Stomach (tissue), 4 donors: ENCODE measurements around the gene PXMP4.

ENCODE experiments used
- EP300 ChIP-seq: sonication (generic); formaldehyde crosslinking; IDR thresholded peaks from one replicate; pipeline ENCODE4 v1.6.1; 2017; ENCODE audit warnings: antibody characterized with exemption
- POLR2A ChIP-seq, 4 donors: fragments of 450-650 bp; IDR thresholded peaks; one replicate each; pipeline ENCODE4 v1.6.1; 2016; ENCODE audit warnings: antibody characterized with exemption in 4 of 4, control low read depth in 2 of 4, mild to moderate bottlenecking in 1 of 4, moderate library complexity in 1 of 4
- POLR2AphosphoS5 ChIP-seq, 3 donors: sonication (generic); formaldehyde crosslinking; IDR thresholded peaks; one replicate each; pipeline ENCODE4 v1.6.1; 2016; ENCODE audit warnings: antibody characterized with exemption in 3 of 3
- TF ChIP-seq, protein P1 (sequence below), 7 experiments: fragments of 450-650 bp in 4 of 7; fragments of 200-600 bp in 3 of 7; sonication (generic) in 3 of 7; IDR thresholded peaks; one replicate each; pipeline ENCODE4 v1.5.1; 2016 to 2019; ENCODE audit warnings: antibody characterized with exemption in 7 of 7, control low read depth in 2 of 7, mild to moderate bottlenecking in 1 of 7

DNA sequence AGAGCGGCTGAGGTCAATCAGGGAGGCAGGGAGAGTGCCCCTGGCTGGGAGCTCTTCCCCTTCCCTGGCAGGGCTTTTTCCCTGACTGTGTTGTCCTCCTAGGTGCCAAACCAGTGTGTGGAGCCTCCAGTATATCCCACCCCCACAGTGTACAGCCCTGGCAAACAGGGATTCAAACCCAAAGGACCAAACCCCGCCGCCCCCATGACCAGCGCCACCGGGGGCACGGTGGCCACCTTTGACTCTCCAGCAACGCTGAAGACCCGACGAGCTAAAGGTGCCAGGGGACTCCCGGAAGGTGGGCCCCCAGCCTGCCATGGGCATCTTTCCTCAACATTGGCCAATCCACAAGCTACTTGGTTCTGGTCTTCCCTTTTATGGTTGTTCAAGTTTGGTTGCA is 36.9 kb upstream of the PXMP4 start:
- TF ChIP-seq, protein P1, sequence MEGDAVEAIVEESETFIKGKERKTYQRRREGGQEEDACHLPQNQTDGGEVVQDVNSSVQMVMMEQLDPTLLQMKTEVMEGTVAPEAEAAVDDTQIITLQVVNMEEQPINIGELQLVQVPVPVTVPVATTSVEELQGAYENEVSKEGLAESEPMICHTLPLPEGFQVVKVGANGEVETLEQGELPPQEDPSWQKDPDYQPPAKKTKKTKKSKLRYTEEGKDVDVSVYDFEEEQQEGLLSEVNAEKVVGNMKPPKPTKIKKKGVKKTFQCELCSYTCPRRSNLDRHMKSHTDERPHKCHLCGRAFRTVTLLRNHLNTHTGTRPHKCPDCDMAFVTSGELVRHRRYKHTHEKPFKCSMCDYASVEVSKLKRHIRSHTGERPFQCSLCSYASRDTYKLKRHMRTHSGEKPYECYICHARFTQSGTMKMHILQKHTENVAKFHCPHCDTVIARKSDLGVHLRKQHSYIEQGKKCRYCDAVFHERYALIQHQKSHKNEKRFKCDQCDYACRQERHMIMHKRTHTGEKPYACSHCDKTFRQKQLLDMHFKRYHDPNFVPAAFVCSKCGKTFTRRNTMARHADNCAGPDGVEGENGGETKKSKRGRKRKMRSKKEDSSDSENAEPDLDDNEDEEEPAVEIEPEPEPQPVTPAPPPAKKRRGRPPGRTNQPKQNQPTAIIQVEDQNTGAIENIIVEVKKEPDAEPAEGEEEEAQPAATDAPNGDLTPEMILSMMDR (IDR thresholded peaks at IDR 0.05), result no peak
- TF ChIP-seq POLR2AphosphoS5 (IDR thresholded peaks at IDR 0.05) (no peak), POLR2A (IDR thresholded peaks at IDR 0.05) (no peak), EP300 (no peak)
